Mesothelial cell of epicardium (in vitro differentiated cells): ENCODE results near the gene NEUROG1. TPM values are rescaled to one million over a fixed set of nuclear protein-coding genes. Genes with fewer than 3 reads are reported as not detected.

Experiments
- DNase-seq, 2 experiments: peaks; one replicate each; pipeline ENCODE4 v3.0.0; 2021; ENCODE audit warnings: low spot score in 2 of 2; ENCODE audit not compliant: unreplicated experiment in 2 of 2
- H3K27ac Mint-ChIP-seq: 2 replicates; pipeline ENCODE4 v1.8.0; 2021; ENCODE audit warnings: mixed read lengths
- H3K27me3 Mint-ChIP-seq: 2 replicates; pipeline ENCODE4 v1.8.0; 2021; ENCODE audit warnings: low read depth, mixed read lengths
- H3K36me3 Mint-ChIP-seq: 2 replicates; pipeline ENCODE4 v1.8.0; 2021; ENCODE audit warnings: mixed read lengths
- H3K4me1 Mint-ChIP-seq: 2 replicates; pipeline ENCODE4 v1.8.0; 2021; ENCODE audit warnings: mixed read lengths
- H3K4me3 Mint-ChIP-seq: 2 replicates; pipeline ENCODE4 v1.8.0; 2021; ENCODE audit warnings: mild to moderate bottlenecking, moderate library complexity, mixed read lengths
- H3K9me3 Mint-ChIP-seq: 2 replicates; pipeline ENCODE4 v1.8.0; 2021; ENCODE audit warnings: mixed read lengths
- CTCF ChIP-seq: fragments of 200-600 bp; sonication (generic); IDR thresholded peaks from one replicate; pipeline ENCODE4 v1.5.0; 2021; ENCODE audit warnings: antibody characterized with exemption; ENCODE audit not compliant: unreplicated experiment
- total RNA-seq: library from RNA; stranded (reverse); gene quantifications from 3 replicates; pipeline ENCODE4 v1.2.1, GENCODE V29; 2021

The NEUROG1 gene
- total RNA-seq, 1 donor from 2014 or later: not detected

DNA sequence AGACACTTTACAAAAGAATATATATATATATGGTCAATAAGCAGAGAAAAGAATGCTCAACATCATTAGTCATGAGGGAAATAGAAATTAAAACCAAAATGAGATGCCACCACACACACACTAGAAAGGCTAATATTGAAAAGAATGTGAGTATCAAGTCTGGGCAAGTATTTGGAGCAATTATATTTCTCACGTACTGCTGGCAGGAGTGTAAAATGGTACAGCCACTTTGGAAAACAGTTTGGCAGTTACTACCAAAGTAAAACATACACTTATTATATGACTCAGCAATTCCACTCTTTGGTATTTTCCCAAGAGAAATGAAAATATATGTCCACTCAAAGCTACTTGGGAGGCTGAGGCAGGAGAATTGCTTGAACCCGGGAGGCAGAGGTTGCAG lies 29.8 kb downstream of the NEUROG1 start:
- H3K27me3 Mint-ChIP-seq: peaks cover 79% of the 10 kb centered on the region
- TF ChIP-seq CTCF: no peak
- peaks cover 17% of the 10 kb centered on the region for H3K4me1 Mint-ChIP-seq
- no peak overlapping the region for H3K4me3 Mint-ChIP-seq
- H3K9me3 Mint-ChIP-seq: no peaks in the 10 kb centered on the region
- DNase-seq: no peak
- H3K36me3 Mint-ChIP-seq: no peaks in the 10 kb centered on the region
- H3K27ac Mint-ChIP-seq: no peak overlapping the region

DNA sequence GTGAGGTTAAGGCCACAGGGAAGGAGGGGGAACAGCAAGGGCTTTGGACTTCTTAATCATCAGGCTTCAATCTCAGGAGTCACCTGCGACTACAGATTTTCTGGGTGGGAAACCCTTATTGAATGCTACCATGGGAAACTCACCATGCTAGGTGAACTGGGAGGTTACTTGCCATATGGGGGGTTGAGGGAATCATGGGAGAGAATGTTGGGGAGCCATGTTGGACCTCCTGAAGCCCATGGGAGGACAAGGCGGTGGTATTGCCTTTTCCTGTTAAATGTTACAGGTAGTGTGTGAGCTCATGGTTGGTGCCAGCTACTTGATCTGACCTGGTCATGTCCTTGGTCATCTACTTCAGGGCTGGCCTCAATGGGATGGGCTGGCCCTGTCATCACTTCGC lies 31.4 kb downstream of the NEUROG1 start:
- H3K27me3 Mint-ChIP-seq: peaks cover 69% of the 10 kb centered on the region

GRCh38 chr5:135503871-135504270 lies 31.9 kb downstream of the NEUROG1 start:
- no peak overlapping the region for H3K27ac Mint-ChIP-seq
- H3K27me3 Mint-ChIP-seq: peaks cover 66% of the 10 kb centered on the region
- H3K36me3 Mint-ChIP-seq: no peaks in the 10 kb centered on the region
- no peak for TF ChIP-seq CTCF
- no peak overlapping the region for H3K4me3 Mint-ChIP-seq
- no peaks in the 10 kb centered on the region for H3K9me3 Mint-ChIP-seq
- peaks cover 10% of the 10 kb centered on the region for H3K4me1 Mint-ChIP-seq
- DNase-seq: no peak

More for the DNA sequence above, 31.4 kb downstream of the NEUROG1 start:
- no peak overlapping the region for H3K27ac Mint-ChIP-seq
- no peak for TF ChIP-seq CTCF
- no peak overlapping the region for H3K4me3 Mint-ChIP-seq
- H3K9me3 Mint-ChIP-seq: no peaks in the 10 kb centered on the region
- H3K4me1 Mint-ChIP-seq: peaks cover 15% of the 10 kb centered on the region
- no peak for DNase-seq
- H3K36me3 Mint-ChIP-seq: no peaks in the 10 kb centered on the region

- no peak overlapping the region for H3K27ac Mint-ChIP-seq
- no peak overlapping the region for H3K4me3 Mint-ChIP-seq
- H3K9me3 Mint-ChIP-seq: no peaks in the 10 kb centered on the region
- no peaks in the 10 kb centered on the region for H3K36me3 Mint-ChIP-seq
- DNase-seq: no peak
- H3K27me3 Mint-ChIP-seq: peaks cover 67% of the 10 kb centered on the region
- H3K4me1 Mint-ChIP-seq: peaks cover 9% of the 10 kb centered on the region
- no peak for TF ChIP-seq CTCF
Observed at GRCh38 chr5:135502836-135503520, 32.8 kb downstream of the NEUROG1 start.

- Mint-ChIP-seq H3K27ac (no peak overlapping the region), H3K36me3 (no peaks in the 10 kb centered on the region), H3K9me3 (no peaks in the 10 kb centered on the region), H3K4me1 (peaks cover 10% of the 10 kb centered on the region), H3K4me3 (no peak overlapping the region), H3K27me3 (peaks cover 71% of the 10 kb centered on the region)
- TF ChIP-seq CTCF: no peak
- DNase-seq: no peak
Observed at GRCh38 chr5:135501965-135502364, 33.8 kb downstream of the NEUROG1 start.
